ENCODE measurements around the gene TMEM200B. TPM values are rescaled to one million over a fixed set of nuclear protein-coding genes. Genes with fewer than 3 reads are reported as not detected.

TMEM200B gene
- total RNA-seq, 1 experiment from 2014 or later = 12.6 TPM

DNA sequence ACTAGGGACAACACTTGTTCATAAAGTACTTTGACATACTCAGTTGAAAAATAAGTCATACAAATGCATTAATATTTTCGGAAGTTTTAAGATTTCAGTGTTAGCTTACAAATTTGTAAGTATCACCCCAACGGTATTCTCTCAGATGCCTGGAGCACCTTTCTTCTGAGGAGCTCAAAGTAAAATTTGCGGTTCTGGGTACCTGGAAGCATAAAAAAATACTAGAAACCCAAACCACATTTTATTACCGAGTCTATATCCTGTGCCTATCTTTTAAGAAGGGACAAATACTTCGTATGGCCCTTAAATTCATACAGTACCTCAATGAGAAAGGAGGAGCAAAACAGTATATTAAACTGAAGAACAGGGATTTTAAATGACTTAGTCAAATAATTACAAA is 47.8 kb upstream of the TMEM200B start:
- no peak overlapping the region for H2AK5ac ChIP-seq (ENCODE audit: insufficient read length, low read length)
- no peak overlapping the region for H3K56ac ChIP-seq (ENCODE audit: insufficient read length, low read depth, low read length)
- Mint-ChIP-seq H3K27me3 (ENCODE audit: low read depth) (no peaks in the 10 kb centered on the region), H3K9me3 (peaks cover 4 to 6% of the 10 kb centered on the region in 2 experiments; a peak in 3 of 5 replicates), H3K4me3 (no peak overlapping the region), H3K36me3 (ENCODE audit: insufficient read depth in 1 of 3, low read depth in 3 of 3) (peaks cover 14 to 42% (median 36%) of the 10 kb centered on the region in 3 experiments), H3K27ac (peak overlapping the region in 1 of 3 experiments; percentile 34; a peak in 2 of 7 replicates), H3K4me1 (peaks cover 38 to 43% of the 10 kb centered on the region in 2 experiments)
- no peak overlapping the region for H2BK5ac ChIP-seq (ENCODE audit: insufficient read length, low read length)
- no peak overlapping the region for H3K9ac ChIP-seq (ENCODE audit: extremely low read depth, insufficient read length, low read length)
- H3K4ac ChIP-seq (ENCODE audit: low read depth, low read length) = no peak overlapping the region
- no peaks in the 10 kb centered on the region for H3K23me2 ChIP-seq (ENCODE audit: insufficient read length, low read depth, low read length, poor library complexity, severe bottlenecking)
- H3K27me3 ChIP-seq (ENCODE audit: insufficient read depth, low read length) = no peaks in the 10 kb centered on the region
- no peak overlapping the region for H2AFZ ChIP-seq (ENCODE audit: low read length)
- H3K9me3 ChIP-seq (ENCODE audit: control insufficient read depth, low read depth, low read length) = no peaks in the 10 kb centered on the region
- H3K4me2 ChIP-seq (ENCODE audit: insufficient read depth, insufficient read length, low read length) = no peak overlapping the region
- H3K14ac ChIP-seq (ENCODE audit: insufficient read depth, low read length) = no peak overlapping the region
- no CpG with 5 or more reads among the region's 5 CpGs for WGBS (ENCODE audit: extremely low coverage, insufficient read length, low lambda C conversion rate)
- H3K18ac ChIP-seq (ENCODE audit: insufficient read length, low read depth, low read length) = no peak overlapping the region
- H4K91ac ChIP-seq (ENCODE audit: insufficient read length, low read depth, low read length) = no peak overlapping the region
- no peak overlapping the region for H4K8ac ChIP-seq (replicated peaks; ENCODE audit: insufficient read length, low read depth, low read length)
- TF ChIP-seq, protein P1, sequence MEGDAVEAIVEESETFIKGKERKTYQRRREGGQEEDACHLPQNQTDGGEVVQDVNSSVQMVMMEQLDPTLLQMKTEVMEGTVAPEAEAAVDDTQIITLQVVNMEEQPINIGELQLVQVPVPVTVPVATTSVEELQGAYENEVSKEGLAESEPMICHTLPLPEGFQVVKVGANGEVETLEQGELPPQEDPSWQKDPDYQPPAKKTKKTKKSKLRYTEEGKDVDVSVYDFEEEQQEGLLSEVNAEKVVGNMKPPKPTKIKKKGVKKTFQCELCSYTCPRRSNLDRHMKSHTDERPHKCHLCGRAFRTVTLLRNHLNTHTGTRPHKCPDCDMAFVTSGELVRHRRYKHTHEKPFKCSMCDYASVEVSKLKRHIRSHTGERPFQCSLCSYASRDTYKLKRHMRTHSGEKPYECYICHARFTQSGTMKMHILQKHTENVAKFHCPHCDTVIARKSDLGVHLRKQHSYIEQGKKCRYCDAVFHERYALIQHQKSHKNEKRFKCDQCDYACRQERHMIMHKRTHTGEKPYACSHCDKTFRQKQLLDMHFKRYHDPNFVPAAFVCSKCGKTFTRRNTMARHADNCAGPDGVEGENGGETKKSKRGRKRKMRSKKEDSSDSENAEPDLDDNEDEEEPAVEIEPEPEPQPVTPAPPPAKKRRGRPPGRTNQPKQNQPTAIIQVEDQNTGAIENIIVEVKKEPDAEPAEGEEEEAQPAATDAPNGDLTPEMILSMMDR (conservative IDR thresholded peaks at IDR 0.05) = no peak
- no peak overlapping the region for H2BK120ac ChIP-seq (ENCODE audit: low read depth, low read length, poor library complexity, severe bottlenecking)
- peaks cover 33% of the 10 kb centered on the region; the same call in 1 of the 2 replicates for H3K79me2 ChIP-seq (ENCODE audit: insufficient read depth, low read length)
- no peak overlapping the region for H2BK20ac ChIP-seq (ENCODE audit: low read depth, low read length, poor library complexity, severe bottlenecking)
- no peak for DNase-seq
- H3K4me1 ChIP-seq (ENCODE audit: insufficient read depth, low read length) = peaks cover 9% of the 10 kb centered on the region; the same call in 1 of the 2 replicates
- no peak overlapping the region for H3T11ph ChIP-seq (ENCODE audit: low read length)
- H4K5ac ChIP-seq (ENCODE audit: insufficient read length, low read depth, low read length) = no peak overlapping the region
- H3K27ac ChIP-seq (ENCODE audit: insufficient read length, low read depth, low read length) = no peak overlapping the region
- no peak overlapping the region for H2BK12ac ChIP-seq (ENCODE audit: insufficient read length, low read depth, low read length)
- H3K23ac ChIP-seq (ENCODE audit: insufficient read length, low read depth, low read length) = no peak overlapping the region
- H3K79me1 ChIP-seq (ENCODE audit: insufficient read depth, low read depth, low read length, poor library complexity, severe bottlenecking) = peaks cover 6% of the 10 kb centered on the region
- H2BK15ac ChIP-seq (ENCODE audit: low read depth, low read length) = no peak overlapping the region
- H4K20me1 ChIP-seq (ENCODE audit: control insufficient read depth, insufficient read depth, insufficient read length) = no peaks in the 10 kb centered on the region
